Measurements from ENCODE around the gene TAF4.

DNA sequence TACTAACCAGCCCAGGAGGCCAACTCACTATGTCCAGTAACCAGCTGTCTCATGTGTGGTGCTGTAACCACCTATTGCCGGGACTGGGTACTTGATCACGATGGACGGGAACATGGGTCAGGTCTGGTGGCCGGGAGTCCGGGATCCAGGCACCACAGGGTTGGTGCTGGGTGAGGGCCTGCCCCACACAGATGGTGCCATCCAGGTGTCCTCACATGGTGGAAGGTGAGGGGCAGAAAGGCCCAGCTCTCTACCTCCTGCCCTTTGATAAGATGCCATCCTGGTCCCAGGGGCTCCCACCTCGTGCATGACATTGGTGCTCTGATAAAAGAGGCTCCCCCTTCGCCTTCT, 116.3 kb downstream of the TAF4 start:
- TF ChIP-seq POLR2A (IDR thresholded peaks at IDR 0.05; ENCODE audit: low read length): no peak
- TF ChIP-seq GATA1 (IDR thresholded peaks at IDR 0.05; ENCODE audit: low read depth, low read length): no peak
